GM19467 (cell line): ENCODE measurements around the gene NPDC1.

Source experiments
- ATAC-seq: cut with Tn5 transposase; IDR thresholded peaks from one replicate; pipeline ENCODE4 v1.9.1; 2021; ENCODE audit warnings: mild to moderate bottlenecking, moderate library complexity; ENCODE audit not compliant: unreplicated experiment

NPDC1 gene

DNA sequence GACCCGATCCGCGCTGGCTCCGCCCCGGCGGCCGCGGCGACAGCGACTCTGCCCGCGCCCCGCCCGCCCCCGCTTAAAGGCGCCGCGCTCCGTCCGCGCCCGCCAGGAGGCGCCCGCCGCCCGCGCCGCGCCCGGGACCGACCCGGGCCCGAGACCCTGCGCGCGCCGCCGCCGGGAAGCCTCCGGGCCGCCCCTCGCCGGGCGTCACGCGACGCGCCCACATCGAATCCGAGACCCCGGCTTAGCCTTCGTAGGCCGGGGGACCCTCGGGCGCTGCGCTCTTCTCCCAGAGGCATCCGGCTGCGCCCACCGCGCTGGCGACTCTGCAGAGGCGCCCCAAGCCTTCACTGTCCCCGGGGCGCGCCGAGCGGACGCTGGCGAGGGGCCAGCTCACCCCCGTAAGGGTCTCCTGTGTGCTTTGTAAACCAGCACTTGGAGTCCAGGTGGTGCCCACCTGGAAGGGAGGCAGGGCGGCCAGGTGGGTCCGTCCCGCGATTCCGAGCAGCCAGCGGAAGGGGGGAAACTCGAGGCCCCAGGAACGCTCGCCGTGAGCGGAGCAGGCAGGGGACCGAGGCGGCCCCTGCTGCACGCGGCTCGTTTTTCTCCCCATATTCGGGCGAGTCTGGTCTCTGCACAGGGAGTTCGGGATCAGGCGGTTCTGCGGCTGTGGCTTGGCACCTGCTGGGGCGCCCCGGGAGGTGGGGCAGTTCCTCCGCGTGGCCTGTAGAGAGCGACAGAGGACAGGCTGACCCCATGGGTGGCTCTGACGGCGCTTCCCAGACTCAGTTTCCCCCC is 17.5 kb downstream of the NPDC1 start:
- ATAC-seq = no peak

DNA sequence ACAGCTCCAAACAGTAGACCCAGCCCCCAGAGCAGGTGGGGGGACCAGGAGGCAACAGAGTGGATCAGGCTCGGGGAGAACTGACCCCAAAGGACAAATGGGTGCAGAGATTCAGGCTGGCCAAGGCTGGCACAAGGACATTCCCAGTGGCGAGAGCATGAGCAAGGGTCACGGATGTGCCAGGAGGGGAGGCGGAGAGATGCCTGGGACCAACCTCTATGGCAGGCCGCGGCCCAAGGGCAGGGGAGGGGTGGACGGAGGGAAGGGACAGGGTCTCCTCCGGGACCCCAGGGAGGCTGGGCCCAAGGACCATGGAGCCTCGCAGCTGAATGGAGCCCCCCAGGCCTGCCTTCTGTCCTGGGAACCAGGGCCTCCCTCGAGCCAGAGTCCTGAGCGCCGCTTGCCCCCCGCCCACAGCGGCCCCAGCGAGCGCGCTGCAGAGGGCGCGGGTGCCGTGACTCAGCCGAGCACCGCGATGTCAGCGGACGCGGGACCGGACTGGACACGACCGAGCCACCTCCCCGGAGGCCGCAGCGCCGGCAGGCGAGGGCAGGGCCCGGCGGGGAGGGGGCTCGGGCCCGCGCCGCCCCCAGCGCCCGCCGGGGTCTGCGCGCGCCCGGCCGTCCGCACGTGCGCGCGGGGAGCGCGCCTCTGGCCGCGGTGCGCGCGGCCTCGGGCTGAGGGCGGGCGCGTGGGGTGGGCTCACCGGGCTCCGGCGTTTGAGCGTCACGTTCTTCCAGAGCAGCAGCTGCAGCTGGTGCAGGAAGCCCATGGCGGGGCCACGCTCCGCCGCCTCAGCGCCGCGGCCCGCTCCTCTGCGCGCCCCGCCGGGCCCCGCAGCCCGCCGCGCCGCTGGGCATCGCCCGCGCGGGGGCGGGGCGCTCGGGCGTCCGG is 18.4 kb downstream of the NPDC1 start, which contains the start of gene ABCA2:
TSS of gene ABCA2 (minus strand) at position 869 of the 894 bp plus-strand sequence. CDS start at position 772, 97 bp downstream.
- no peak for ATAC-seq

DNA sequence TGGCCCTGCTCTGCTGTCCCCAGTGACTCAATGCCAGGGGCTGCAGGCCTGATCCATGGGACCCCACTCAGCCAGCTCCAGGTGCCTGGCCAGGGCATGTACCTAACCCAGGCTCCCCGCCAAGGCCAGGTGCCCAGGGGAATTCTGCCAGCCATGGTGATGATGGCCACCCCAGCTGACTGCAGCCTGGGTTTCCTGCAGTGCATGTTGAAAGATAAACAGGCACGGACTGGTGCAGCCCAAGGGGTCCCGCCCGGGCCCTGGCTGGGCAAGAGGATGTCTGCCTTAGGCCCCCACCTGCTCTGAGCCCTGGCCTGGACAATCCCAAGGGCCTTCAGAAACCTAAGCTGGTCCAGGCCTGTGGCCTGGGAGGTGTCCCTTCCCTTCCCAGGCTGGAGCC is 19.1 kb downstream of the NPDC1 start:
- ATAC-seq = no peak

DNA sequence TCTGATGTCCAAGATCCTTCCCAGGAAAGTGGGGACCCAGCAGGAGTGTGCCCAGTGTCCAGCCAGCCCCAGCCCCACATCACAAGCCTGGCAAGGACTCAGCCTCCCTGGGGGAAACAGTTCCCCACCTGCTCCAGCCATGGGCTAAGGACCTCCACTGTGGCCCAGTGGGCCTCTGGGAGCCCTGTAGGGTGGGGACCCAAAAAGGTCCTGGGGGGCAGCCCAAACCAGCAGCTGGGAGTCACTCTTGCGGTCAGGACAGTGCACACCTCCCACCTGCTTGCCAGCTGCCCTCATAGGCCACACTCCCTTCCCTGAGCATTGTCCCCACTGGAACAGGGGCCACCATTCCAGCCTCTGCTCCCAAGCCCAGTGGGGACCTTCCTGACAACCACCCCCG is 19.6 kb downstream of the NPDC1 start:
- no peak for ATAC-seq

DNA sequence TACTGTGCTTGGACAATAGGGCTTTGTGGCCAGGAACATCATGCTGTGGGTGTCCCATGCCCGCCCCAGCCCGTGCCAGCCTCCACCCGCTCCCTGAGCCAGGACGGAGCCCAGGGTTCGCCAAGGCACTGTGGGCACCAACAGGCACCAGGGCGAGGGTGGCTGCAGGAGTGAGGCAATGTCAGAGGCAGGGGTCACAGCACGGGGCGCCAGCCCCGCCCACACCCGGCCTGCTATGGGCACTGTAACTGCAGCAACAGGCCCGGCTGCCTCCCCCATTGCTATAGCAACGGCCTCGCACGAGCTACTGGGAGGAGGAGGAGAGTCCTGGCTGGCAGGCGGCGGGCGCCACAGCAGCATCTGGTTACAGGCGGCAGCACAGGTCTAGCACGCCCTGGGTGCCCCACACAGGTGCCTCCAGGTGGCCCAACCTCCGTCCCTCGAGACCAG is 20.4 kb downstream of the NPDC1 start:
- ATAC-seq = no peak

DNA sequence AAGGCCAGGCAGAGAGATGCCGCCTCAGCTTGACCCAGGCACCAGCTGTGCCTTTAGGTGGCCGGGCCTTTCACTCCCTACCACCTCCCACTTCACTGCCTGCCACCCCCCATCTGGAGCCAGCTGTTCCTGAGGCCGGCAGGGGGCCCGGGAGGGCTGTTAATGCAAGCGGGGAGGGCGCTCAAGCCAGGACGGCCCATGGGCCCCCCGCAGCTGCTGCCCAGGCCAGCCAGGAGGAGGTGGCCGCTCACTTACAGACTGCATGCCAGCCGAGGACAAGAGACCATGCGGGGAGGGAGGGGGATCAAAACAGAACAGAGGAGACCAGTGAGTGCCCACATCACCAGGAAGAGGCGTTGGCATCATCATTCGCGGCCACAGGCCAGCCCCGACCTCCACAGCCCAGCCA is 22.4 kb downstream of the NPDC1 start:
- no peak for ATAC-seq

DNA sequence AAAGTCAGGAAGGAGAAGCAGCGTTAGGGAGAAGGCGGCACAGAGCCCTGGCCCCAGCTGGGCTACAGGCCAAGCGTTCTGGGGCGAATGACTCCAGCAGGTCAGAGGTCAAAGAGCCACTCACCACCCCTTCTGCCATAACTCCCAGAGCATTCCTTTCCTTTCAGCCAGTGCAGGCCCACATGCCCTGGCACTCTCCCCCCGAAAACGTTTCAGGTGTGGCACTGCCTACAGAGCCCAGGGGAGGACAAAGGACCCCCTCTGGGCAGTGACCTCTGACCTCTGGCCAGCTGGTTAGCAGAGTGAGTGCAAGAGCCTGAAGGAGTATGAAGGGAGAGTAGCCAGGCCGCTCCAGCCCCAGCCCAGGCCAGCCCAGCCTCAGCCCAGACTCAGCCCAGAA is 22.8 kb downstream of the NPDC1 start:
- no peak for ATAC-seq

DNA sequence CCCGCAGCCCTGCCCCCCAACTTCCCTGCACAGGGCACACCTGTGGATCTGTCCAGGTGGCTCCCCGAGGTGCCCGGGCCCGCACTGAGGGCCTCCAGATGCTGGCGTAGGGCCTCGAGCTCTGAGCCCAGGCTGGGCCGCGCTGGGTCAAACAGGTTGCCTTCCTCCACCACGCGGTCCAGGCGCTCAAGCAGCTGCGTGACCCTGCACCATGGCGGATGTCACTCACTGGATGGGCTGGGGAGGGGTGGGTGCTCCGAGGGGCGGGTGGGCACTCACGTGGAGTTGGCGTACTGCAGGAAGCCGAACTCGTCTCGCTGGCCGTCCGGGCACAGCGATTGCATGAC is 23.3 kb downstream of the NPDC1 start:
- no peak for ATAC-seq

DNA sequence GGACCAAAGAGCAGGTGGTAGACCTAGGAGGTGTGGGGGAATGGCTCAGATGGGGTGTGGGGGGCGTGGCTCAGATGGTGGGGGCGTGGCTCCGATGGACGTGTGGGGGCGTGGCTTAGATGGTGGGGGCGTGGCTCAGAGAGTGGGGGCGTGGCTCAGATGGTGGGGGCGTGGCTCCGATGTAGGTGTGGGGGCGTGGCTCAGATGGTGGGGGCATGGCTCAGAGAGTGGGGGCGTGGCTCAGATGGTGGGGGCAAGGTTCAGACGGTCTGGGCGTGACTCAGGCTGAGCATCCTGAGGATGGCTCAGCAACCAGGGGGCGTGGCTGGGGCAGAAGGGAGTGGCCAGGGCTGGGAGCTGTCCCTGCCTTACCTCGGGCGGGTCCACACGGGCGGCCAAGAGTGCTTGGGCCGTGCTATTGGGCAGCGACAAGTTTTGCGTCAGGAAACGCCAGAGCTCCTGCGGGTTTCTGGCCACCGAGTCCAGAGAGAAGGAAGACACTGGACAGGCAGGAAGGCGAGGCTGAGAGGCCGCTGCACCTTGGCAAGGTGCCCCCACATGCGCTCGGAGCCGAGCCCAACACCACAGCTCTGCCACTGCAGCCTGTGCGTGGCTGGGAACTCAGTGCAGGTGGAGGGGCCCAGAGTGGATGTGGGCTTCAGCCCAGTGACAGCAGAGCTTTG is 23.9 kb downstream of the NPDC1 start:
- no peak for ATAC-seq

DNA sequence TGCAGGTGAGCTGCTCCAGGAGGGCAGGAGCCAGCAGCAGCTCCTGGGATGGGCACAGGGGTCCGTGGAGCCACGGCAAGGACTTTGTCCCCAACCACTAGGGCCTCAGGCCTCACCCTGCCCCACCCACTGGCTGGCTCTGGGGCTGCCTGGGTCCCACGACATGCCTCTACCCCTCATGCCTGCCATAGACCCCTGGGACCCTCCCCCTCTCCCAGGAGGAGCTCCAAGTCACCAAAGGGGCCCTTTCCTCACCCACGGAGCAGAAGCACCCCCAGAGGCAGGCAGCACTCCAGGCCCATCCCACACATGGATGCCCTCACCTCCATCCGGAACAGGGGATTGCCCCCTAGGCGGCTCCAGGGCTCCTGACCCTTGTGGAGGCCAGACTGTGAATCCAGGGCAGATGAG is 24.4 kb downstream of the NPDC1 start:
- no peak for ATAC-seq

DNA sequence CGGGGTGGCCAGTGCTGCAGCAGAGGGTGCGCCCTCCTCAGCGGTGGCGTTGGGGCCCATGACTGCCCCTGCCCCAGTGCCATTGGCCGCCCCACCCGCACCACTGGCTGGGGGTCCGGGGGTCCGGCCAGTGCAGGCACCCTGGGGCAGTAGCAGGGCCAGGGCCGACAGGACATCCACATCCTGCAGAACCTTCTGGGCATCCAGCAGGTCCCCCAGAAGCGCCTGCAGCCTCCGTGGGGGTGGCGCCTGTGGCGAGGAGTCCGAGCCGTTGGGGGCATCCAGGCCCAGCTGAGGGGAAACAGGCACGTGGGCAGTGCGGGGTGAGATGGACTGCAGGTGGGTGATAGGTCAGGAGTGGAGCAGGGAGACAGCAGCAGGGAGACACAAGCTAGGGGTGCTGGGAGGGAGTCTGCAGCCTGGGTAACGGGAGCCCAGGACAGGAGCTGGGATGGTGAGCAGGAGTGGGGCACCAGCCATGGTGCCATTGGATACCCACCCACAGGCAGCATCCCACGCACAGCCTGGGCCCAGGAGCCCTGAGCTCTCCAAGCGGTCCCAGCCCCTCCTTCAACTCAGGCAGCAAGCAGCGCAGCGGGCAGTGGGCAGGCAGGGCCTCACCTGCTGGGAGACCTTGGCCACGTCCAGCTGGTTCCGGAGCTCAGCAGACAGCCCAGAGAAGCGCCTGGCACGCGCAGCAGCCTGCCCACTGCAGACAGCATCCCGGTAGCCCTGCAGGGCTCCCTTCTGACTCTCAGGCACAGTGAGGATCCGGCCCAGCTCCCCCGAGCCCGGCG is 25.0 kb downstream of the NPDC1 start:
- ATAC-seq = no peak

DNA sequence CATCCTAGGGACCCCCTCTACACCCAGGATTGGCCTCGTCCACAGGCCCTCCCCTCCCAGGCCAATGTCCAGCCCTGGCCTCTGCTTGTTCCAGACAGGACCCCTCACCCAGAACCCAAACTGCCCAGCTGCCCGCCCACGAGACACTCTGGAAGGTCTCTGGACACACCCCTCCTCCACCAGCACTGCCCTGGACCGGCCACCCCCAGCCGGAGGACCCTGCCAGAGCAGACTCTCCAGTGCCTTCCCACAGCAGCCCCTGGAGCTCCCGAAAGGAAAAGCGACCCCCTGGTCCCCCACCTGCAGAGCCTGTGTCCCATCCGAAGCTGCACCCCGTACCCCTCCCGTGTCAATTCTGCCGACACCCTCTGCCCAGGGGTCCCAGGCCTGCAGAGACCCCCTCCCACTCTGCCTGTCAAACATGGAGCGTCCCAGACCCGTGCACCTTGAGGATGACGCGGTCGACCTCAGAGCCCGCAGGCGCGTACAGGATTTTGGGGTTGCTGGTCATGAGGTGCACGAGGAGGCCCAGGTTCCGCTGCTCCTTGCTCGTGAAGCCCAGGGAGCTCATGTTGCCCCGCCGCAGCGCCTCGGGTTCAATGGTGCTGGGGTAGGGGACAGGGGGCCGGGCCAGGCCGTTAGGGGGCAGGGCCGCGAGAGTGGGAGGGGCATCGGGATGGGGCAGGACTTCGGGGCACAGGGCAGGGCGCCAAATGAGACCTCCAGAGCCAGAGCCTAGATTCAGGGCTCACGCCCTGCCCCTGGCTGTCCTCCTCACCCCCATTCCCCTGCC is 25.9 kb downstream of the NPDC1 start:
- no peak for ATAC-seq

DNA sequence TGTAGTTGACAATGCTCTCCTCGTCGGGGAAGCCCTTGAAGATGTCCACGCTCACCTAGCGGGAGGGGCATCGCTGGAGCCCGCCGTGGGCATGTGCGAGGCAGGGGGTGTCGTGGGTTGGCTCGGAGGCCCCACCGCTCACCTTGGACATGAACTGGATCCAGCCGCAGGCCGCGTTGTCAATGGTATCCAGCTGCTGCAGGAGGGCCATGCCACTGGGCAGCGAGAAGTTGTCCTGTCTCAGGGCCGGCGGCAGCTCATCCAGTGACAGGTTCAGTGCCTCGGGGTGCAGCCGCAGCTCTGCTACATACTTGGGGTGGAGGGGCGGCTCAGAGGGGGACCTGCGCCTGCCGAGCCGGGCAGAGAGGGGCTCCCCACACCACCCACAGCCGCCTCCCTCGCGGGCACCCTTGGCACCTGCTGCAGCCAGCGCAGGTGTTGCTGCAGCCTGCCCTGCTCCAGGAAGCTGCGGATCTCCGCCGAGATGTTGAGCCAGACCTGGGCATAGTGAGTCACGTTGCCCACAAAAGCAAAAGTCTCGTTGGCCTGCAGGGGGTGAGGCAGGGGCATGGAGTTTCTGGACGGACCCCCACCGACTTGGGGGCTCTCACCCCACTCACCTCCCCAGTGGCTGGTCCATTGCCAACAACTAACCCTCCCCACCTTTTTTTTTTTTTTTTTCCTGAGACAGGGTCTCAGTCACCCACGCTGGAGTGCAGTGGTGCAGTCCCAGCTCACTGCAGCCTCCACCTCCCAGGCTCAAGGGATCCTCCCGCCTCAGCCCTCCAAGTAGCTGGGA is 27.0 kb downstream of the NPDC1 start:
- no peak for ATAC-seq

DNA sequence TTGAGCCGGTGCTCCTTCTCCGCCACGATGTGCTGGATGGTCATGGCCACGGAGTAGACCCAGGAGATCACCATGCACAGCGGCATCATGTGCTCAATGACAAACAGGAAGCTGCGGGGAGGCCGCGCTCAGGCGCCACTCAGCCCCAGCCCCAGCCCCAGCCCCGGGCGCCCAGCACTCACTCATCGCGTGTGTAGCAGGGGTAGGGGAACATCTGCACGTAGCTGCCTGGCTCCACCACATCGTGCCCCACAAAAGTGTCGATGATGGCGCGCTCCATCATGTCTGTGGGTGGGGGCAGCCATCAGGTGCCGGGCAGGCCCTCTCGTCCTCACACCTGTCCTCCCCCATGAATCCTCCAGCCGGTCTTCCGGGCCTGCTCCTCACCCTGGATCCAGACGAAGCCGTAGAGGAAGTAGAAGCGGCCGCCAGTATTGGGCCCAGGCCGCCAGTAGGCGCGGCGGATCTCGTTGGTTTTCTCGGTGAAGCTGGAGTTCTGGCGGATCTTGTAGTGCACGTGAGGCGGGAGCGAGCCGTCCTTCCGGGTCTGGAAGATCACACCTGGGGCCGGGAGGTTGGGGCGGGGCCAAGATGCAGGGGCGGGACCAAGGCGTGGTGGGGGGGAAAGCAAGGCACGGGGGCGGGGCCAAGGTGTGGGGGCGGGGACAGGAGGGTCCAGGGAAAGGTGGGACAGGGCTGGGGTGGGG is 28.0 kb downstream of the NPDC1 start:
- no peak for ATAC-seq

DNA sequence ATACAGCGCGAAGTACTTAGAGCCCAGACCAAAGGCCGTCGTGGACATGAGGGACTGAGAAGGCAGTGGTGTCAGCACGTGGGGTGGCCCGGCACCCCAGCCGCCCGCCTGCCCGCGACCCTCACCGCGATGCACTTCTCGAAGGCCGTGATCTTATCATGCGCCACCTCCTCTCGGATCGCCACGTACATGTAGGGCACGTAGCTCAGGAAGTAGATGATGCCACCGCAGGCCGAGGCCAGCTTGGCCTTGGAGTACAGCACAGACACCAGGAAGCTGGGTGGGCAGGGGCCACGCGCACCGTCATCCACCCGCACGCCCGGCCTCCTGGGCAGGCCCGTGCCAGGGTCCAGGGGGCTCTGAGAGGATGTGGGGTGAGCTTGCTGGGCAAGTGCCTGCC is 28.9 kb downstream of the NPDC1 start:
- no peak for ATAC-seq

DNA sequence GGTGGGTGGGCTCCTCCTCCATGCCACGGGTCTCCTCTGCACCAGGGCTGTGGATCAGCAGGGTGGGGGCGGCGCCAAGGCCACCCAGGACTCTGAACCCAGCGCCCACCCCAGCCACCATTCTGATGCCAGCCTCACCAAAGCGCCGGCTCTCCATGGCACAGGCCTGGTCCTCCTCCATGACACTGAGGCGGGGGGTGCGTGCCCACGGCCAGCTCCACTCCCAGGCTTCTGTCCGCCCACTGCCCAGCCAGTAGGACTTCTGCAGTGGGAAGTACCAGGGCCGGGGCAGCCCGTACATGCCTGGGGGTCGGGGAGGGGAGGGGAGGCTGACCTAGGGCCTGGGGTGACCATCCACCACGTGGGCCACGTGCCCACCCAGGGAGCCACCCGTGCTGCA is 29.5 kb downstream of the NPDC1 start:
- no peak for ATAC-seq

DNA sequence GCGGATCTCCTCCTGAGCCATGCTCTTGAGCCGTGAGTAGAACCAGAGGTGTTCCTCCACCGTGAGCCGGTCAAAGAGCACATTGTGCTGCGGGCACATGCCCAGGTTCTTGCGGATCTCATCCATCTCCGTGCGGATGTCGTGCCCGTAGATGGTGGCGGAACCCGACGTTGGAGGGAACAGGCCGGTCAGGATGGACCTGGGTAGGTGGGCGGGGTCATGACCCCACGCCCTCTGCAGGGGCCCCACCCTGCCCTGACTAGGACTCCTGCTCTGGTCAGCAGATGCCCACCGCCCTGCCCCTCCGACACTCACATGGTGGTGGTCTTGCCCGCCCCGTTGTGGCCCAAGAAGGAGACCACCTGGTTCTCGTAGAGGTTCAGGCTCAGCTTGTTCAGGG is 30.0 kb downstream of the NPDC1 start:
- no peak for ATAC-seq

DNA sequence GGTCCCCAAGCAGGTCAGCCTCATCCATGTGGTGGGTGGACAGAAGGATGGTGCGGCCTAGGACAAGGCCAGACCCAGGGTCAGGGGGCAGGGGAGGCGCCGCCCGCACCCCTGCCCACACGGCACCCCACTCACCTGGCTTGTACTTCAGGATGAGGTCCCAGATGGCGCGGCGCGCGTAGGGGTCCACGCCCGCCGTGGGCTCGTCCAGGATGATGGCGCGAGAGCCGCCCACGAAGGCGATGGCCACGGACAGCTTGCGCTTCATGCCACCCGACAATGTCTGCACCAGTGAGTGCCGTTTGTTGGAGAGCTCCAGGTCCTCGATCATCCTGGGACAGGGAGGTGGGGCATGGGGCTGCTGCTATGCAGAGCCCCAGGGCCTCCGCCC is 30.4 kb downstream of the NPDC1 start:
- ATAC-seq = no peak
